Lung (tissue), 12 donors: ENCODE measurements around the gene SYTL3. TPM values are rescaled to one million over a fixed set of nuclear protein-coding genes. Genes with fewer than 3 reads are reported as not detected.

Source experiments
- ATAC-seq: fragments of 200-7000 bp; cut with Tn5 transposase; one replicate; pipeline ENCODE4 v1.9.1; 2020; ENCODE audit warnings: moderate number of reproducible peaks; ENCODE audit not compliant: insufficient read depth, low FRiP score
- DNase-seq, 3 donors: peaks; one replicate each; pipeline ENCODE4 v3.0.0-alpha.2; 2013 to 2017
- H3K27ac ChIP-seq, 2 donors: one replicate each; pipeline ENCODE4 v1.5.1; 2013; ENCODE audit warnings: mild to moderate bottlenecking in 2 of 2, moderate library complexity in 2 of 2, control low read depth in 1 of 2, inconsistent platforms in 1 of 2, low read depth in 1 of 2, low read length in 1 of 2
- H3K27me3 ChIP-seq, 3 donors: one replicate each; pipeline ENCODE4 v1.5.1; 2013; ENCODE audit warnings: low read length in 2 of 3; ENCODE audit not compliant: control insufficient read depth in 3 of 3, insufficient read depth in 3 of 3
- H3K36me3 ChIP-seq, 4 donors: one replicate each; pipeline ENCODE4 v1.5.1; 2013; ENCODE audit warnings: low read length in 4 of 4, mild to moderate bottlenecking in 1 of 4, moderate library complexity in 1 of 4; ENCODE audit not compliant: control insufficient read depth in 4 of 4, insufficient read depth in 4 of 4
- H3K4me1 ChIP-seq, 5 donors: one replicate each; pipeline ENCODE4 v1.5.1; 2013; ENCODE audit warnings: low read length in 5 of 5, mild to moderate bottlenecking in 2 of 5, moderate library complexity in 1 of 5; ENCODE audit not compliant: control insufficient read depth in 5 of 5, insufficient read depth in 5 of 5
- H3K4me3 ChIP-seq: one replicate; pipeline ENCODE4 v1.5.1; 2013; ENCODE audit warnings: mild to moderate bottlenecking, control low read depth, moderate library complexity
- H3K9ac ChIP-seq, 2 donors: one replicate each; pipeline ENCODE4 v1.5.1; 2013; ENCODE audit warnings: low read length in 2 of 2, control low read depth in 1 of 2; ENCODE audit not compliant: insufficient read depth in 1 of 2
- H3K9me3 ChIP-seq, 4 donors: one replicate each; pipeline ENCODE4 v1.5.1; 2013; ENCODE audit warnings: low read length in 3 of 4, mild to moderate bottlenecking in 1 of 4, moderate library complexity in 1 of 4; ENCODE audit not compliant: control insufficient read depth in 4 of 4, insufficient read depth in 3 of 4
- CTCF ChIP-seq: IDR thresholded peaks from 2 replicates; pipeline ENCODE4 v1.5.1; 2012; ENCODE audit warnings: mild to moderate bottlenecking; ENCODE audit errors: control extremely low read depth, extremely low read depth
- WGBS, 2 donors: extraction: QIAGEN DNeasy Blood & Tissue Kit; methylation state at CpG; one replicate each; pipeline ENCODE4 v1.1.7; 2013; 5-methylcytosine and 5-hydroxymethylcytosine counted together
- polyA plus RNA-seq, 2 donors: library from polyadenylated mRNA; stranded (reverse); fragments of 200-250 nt; gene quantifications; one replicate each; pipeline ENCODE4 v1.2.1, GENCODE V29; 2013
- total RNA-seq, 2 donors: library from RNA; depleted of rRNA in 1 of 2; stranded (reverse); fragments of >200 nt in 1 of 2; gene quantifications; one replicate each; pipeline ENCODE4 v1.2.1, GENCODE V29; 2014 to 2021
- donor health status: control.
- donor health status: control.
- donor health status: Bipolar disorder and iron deficiency.
- donor health status: healthy.
- donor health status: DM: yes; HTN: yes; CAD: no.

SYTL3 gene
- total and polyA plus RNA-seq, 4 donors = 6.5 to 20.0 (median 15.6) TPM

- H3K27ac ChIP-seq = peak overlapping the region; percentile 3 to 56
- peaks cover 0 to 39% (median 13%) of the 10 kb centered on the region in 5 donors for H3K4me1 ChIP-seq
- no peak overlapping the region for H3K9ac ChIP-seq
- H3K27me3 ChIP-seq = no peaks in the 10 kb centered on the region
- no peaks in the 10 kb centered on the region for H3K36me3 ChIP-seq
- WGBS, 2 donors = 11 to 16% methylated on average over 42 of the region's 42 CpGs
- no peaks in the 10 kb centered on the region for H3K9me3 ChIP-seq
- no peak overlapping the region for H3K4me3 ChIP-seq
- ATAC-seq = peak; percentile 90
- DNase-seq = peak; percentile 76 to 84 (median 80)
- TF ChIP-seq CTCF = peak; percentile 97
These were observed 54.3 kb downstream of the SYTL3 start for GRCh38 chr6:158703837-158704822.

GRCh38 chr6:158705386-158706126 lies 55.7 kb downstream of the SYTL3 start:
- Histone ChIP-seq H3K9me3 (no peaks in the 10 kb centered on the region), H3K4me1 (peaks cover 0 to 39% (median 13%) of the 10 kb centered on the region in 5 donors), H3K4me3 (no peak overlapping the region), H3K27ac (peak overlapping the region; percentile 65 to 78), H3K9ac (no peak overlapping the region), H3K36me3 (no peaks in the 10 kb centered on the region), H3K27me3 (no peaks in the 10 kb centered on the region)
- WGBS, 2 donors = 91 to 95% methylated on average over 13 of the region's 13 CpGs
- no peak for ATAC-seq
- TF ChIP-seq CTCF = no peak
- DNase-seq = no peak

DNA sequence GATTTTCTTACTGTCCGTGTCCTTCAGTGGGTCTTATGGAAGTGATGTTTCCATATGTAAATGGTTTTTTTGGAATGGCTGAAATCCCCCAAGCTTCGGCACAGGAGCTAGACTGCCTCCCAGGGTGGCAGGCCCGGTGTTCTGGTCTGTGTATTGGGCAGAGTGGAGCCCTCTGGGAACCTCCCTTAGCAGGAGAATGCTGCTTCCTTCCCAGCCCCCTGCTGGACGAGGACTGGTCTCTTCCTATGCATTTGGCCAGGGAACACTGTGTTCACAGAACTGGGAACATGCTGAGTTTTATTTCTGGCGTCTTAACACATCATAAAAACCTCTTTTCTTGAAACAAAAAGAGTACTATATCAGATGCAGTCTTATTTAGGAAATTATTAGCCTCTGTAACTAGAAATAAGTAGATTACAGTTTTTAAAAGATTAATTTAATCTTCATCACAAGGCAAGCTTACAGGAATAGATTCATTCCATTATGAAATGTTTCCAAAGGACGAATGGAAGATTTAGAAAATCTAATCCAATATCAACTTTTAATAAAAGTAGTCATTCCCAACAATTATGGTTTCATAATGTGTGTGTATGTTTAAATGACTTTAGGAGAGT lies 56.6 kb downstream of the SYTL3 start:
- H3K4me3 ChIP-seq = no peak overlapping the region
- peaks cover 0 to 46% (median 13%) of the 10 kb centered on the region in 5 donors for H3K4me1 ChIP-seq
- H3K27ac ChIP-seq = peak overlapping the region; percentile 65 to 78
- H3K36me3 ChIP-seq = no peaks in the 10 kb centered on the region
- no peaks in the 10 kb centered on the region for H3K27me3 ChIP-seq
- H3K9ac ChIP-seq = no peak overlapping the region
- DNase-seq (peak; percentile 65 to 86 (median 79)), ATAC-seq (peak; percentile 43)
- 49 to 61% methylated on average over 6 of the region's 6 CpGs for WGBS, 2 donors
- H3K9me3 ChIP-seq = no peaks in the 10 kb centered on the region
- TF ChIP-seq CTCF = no peak
